ENCODE results near the gene FAM210B.
"Not testable (repeated sequence)": the region's sequence is repeated elsewhere in the genome, so short reads cannot be mapped to it uniquely, and the experiment has no call there.

The FAM210B gene

GRCh38 chr20:56361900-56362299 lies 3.1 kb downstream of the FAM210B start:
- FAIRE-seq = no peak

GRCh38 chr20:56362833-56363413 lies 4.1 kb downstream of the FAM210B start:
- FAIRE-seq = no peak

GRCh38 chr20:56363491-56363890 lies 4.7 kb downstream of the FAM210B start:
- no peak for FAIRE-seq

GRCh38 chr20:56368351-56369134 lies 9.8 kb downstream of the FAM210B start:
- no peak for FAIRE-seq

- FAIRE-seq = no peak
These were observed 10.4 kb downstream of the FAM210B start for GRCh38 chr20:56369179-56369578.

- no peak for FAIRE-seq
These were observed 13.2 kb downstream of the FAM210B start for GRCh38 chr20:56371977-56372376.

GRCh38 chr20:56372850-56373249 lies 14.1 kb downstream of the FAM210B start:
- FAIRE-seq = no peak

GRCh38 chr20:56373942-56374341 lies 15.2 kb downstream of the FAM210B start:
- FAIRE-seq = no peak

GRCh38 chr20:56376331-56376730 lies 17.6 kb downstream of the FAM210B start:
- FAIRE-seq = no peak

GRCh38 chr20:56378386-56378785 lies 19.6 kb downstream of the FAM210B start:
- FAIRE-seq = no peak

GRCh38 chr20:56380375-56380774 lies 21.6 kb downstream of the FAM210B start:
- FAIRE-seq = no peak

GRCh38 chr20:56381501-56381900 lies 22.7 kb downstream of the FAM210B start:
- no peak for FAIRE-seq

GRCh38 chr20:56382696-56383095 lies 23.9 kb downstream of the FAM210B start:
- FAIRE-seq = no peak

GRCh38 chr20:56383334-56383733 lies 24.6 kb downstream of the FAM210B start:
- no peak for FAIRE-seq

GRCh38 chr20:56385130-56385529 lies 26.4 kb downstream of the FAM210B start:
- no peak for FAIRE-seq

- FAIRE-seq = no peak
These were observed 27.4 kb downstream of the FAM210B start for GRCh38 chr20:56386219-56386618.

GRCh38 chr20:56388882-56389281 lies 30.1 kb downstream of the FAM210B start:
- no peak for FAIRE-seq

GRCh38 chr20:56389807-56390206 lies 31.0 kb downstream of the FAM210B start:
- FAIRE-seq = no peak

GRCh38 chr20:56390396-56390795 lies 31.6 kb downstream of the FAM210B start:
- FAIRE-seq = not testable (repeated sequence)

GRCh38 chr20:56391037-56391436 lies 32.3 kb downstream of the FAM210B start:
- FAIRE-seq = no peak

GRCh38 chr20:56391596-56392131 lies 32.9 kb downstream of the FAM210B start:
- FAIRE-seq = no peak

GRCh38 chr20:56392132-56392880 lies 33.5 kb downstream of the FAM210B start, which contains the start of the genes AURKA and CSTF1:
Gene AURKA (minus strand): TSS chr20:56392215. CDS start chr20:56388197, 4,018 bp downstream.
Gene CSTF1 (plus strand): TSS chr20:56392645. CDS start chr20:56395553, 2,908 bp downstream.
- peak; percentile 93 for FAIRE-seq

GRCh38 chr20:56392881-56393482 lies 34.2 kb downstream of the FAM210B start:
- FAIRE-seq = no peak
